Stomach (tissue), 9 donors: ENCODE results near the gene ANKRD53. TPM values are rescaled to one million over a fixed set of nuclear protein-coding genes. Genes with fewer than 3 reads are reported as not detected.

Experiments used
- DNase-seq, 2 donors: peaks; one replicate each; pipeline versions ENCODE4 v3.0.0 to v3.0.0-alpha.2; 2013 to 2019
- H3K27ac ChIP-seq, 5 donors: fragments of 200-600 bp in 4 of 5; sonication (generic) in 4 of 5; one replicate each; pipeline ENCODE4 v1.5.1; 2013 to 2019; ENCODE audit warnings: mild to moderate bottlenecking in 1 of 5, moderate library complexity in 1 of 5
- H3K27me3 ChIP-seq, 3 donors: fragments of 200-600 bp; sonication (generic); one replicate each; pipeline ENCODE4 v1.5.1; 2017 to 2019; ENCODE audit warnings: mixed run types in 1 of 3
- H3K36me3 ChIP-seq, 4 donors: fragments of 200-600 bp; sonication (generic); 1 replicate in 3 of 4; 2 replicates in 1 of 4; pipeline ENCODE4 v1.5.1; 2016 to 2019
- H3K4me1 ChIP-seq, 4 donors: fragments of 200-600 bp; sonication (generic); one replicate each; pipeline ENCODE4 v1.5.1; 2016 to 2019
- H3K4me3 ChIP-seq, 4 donors: fragments of 200-600 bp; sonication (generic) in 3 of 4; one replicate each; pipeline ENCODE4 v1.5.1; 2016 to 2019; ENCODE audit warnings: mild to moderate bottlenecking in 1 of 4
- H3K9me3 ChIP-seq, 4 donors: fragments of 200-600 bp; sonication (generic); one replicate each; pipeline ENCODE4 v1.5.1; 2016 to 2019
- CTCF ChIP-seq, 7 experiments: fragments of 450-650 bp in 4 of 7; fragments of 200-600 bp in 3 of 7; sonication (generic) in 3 of 7; IDR thresholded peaks; one replicate each; pipeline ENCODE4 v1.5.1; 2016 to 2019; ENCODE audit warnings: antibody characterized with exemption in 7 of 7, control low read depth in 2 of 7, mild to moderate bottlenecking in 1 of 7
- EP300 ChIP-seq: sonication (generic); formaldehyde crosslinking; IDR thresholded peaks from one replicate; pipeline ENCODE4 v1.6.1; 2017; ENCODE audit warnings: antibody characterized with exemption
- POLR2A ChIP-seq, 4 donors: fragments of 450-650 bp; IDR thresholded peaks; one replicate each; pipeline ENCODE4 v1.6.1; 2016; ENCODE audit warnings: antibody characterized with exemption in 4 of 4, control low read depth in 2 of 4, mild to moderate bottlenecking in 1 of 4, moderate library complexity in 1 of 4
- POLR2AphosphoS5 ChIP-seq, 3 donors: sonication (generic); formaldehyde crosslinking; IDR thresholded peaks; one replicate each; pipeline ENCODE4 v1.6.1; 2016; ENCODE audit warnings: antibody characterized with exemption in 3 of 3
- WGBS, 5 donors: extraction: QIAGEN DNeasy Blood & Tissue Kit in 3 of 5; methylation state at CpG; one replicate each; pipeline versions ENCODE4 v1.1.5 to v1.1.7; 2013 to 2018; 5-methylcytosine and 5-hydroxymethylcytosine counted together
- intact Hi-C: fragments of 100-400 bp; cut with DNase I; formaldehyde crosslinking; loops from one replicate; pipeline ENCODE4 v1.15.1; 2023; ENCODE audit warnings: low total_unique reads
- polyA plus RNA-seq, 3 donors: library from polyadenylated mRNA; stranded (reverse); fragments of 200-250 nt; gene quantifications; one replicate each; pipeline ENCODE4 v1.2.3, GENCODE V29; 2013
- total RNA-seq, 5 donors: library from RNA; depleted of rRNA; stranded (reverse); fragments of >200 nt; gene quantifications; one replicate each; pipeline versions ENCODE4 v1.1.0 to v1.2.3, GENCODE V29; 2014 to 2016
- donor health status: healthy with polysubstance abuse.
- donor health status: Bipolar disorder and iron deficiency.
- donor health status: healthy.

ANKRD53 gene
- total and polyA plus RNA-seq, 8 donors = 0.45 to 2.3 (median 1.1) TPM; not detected in 4

- no peaks in the 10 kb centered on the region for H3K9me3 ChIP-seq
- WGBS, 5 donors = 60 to 69% (median 66%) methylated on average over 7 to 10 of the region's 10 CpGs
- H3K27ac ChIP-seq = no peak overlapping the region
- H3K4me1 ChIP-seq = no peaks in the 10 kb centered on the region
- no peaks in the 10 kb centered on the region for H3K36me3 ChIP-seq
- H3K4me3 ChIP-seq = no peak overlapping the region
- intact Hi-C loops = no loop called here
- DNase-seq = no peak
- TF ChIP-seq EP300 (no peak), POLR2AphosphoS5 (IDR thresholded peaks at IDR 0.05) (no peak), POLR2A (IDR thresholded peaks at IDR 0.05) (no peak), CTCF (IDR thresholded peaks at IDR 0.05) (no peak)
- peaks cover 0 to 71% (median 6%) of the 10 kb centered on the region in 3 donors for H3K27me3 ChIP-seq
Measured at GRCh38 chr2:70937866-70938585, 40.4 kb upstream of the ANKRD53 start.

GRCh38 chr2:70938586-70938950 lies 39.9 kb upstream of the ANKRD53 start:
- intact Hi-C loops = no loop called here
- Histone ChIP-seq H3K4me1 (no peaks in the 10 kb centered on the region), H3K4me3 (no peak overlapping the region), H3K27me3 (peaks cover 0 to 71% (median 6%) of the 10 kb centered on the region in 3 donors), H3K36me3 (no peaks in the 10 kb centered on the region), H3K27ac (no peak overlapping the region), H3K9me3 (no peaks in the 10 kb centered on the region)
- 36 to 84% (median 52%) methylated on average over 2 to 3 of the region's 3 CpGs for WGBS, 5 donors
- TF ChIP-seq POLR2AphosphoS5 (IDR thresholded peaks at IDR 0.05) = no peak
- TF ChIP-seq CTCF (IDR thresholded peaks at IDR 0.05) = no peak
- no peak for DNase-seq

- TF ChIP-seq CTCF (IDR thresholded peaks at IDR 0.05) (no peak), POLR2A (IDR thresholded peaks at IDR 0.05) (no peak), EP300 (no peak), POLR2AphosphoS5 (IDR thresholded peaks at IDR 0.05) (no peak)
- DNase-seq = no peak
- H3K36me3 ChIP-seq = no peaks in the 10 kb centered on the region
- 35 to 50% (median 40%) methylated on average over 28 to 30 of the region's 30 CpGs for WGBS, 5 donors
- peaks cover 0 to 74% (median 8%) of the 10 kb centered on the region in 3 donors for H3K27me3 ChIP-seq
- no peak overlapping the region for H3K27ac ChIP-seq
- no peaks in the 10 kb centered on the region for H3K9me3 ChIP-seq
- intact Hi-C loops = no loop called here
- no peaks in the 10 kb centered on the region for H3K4me1 ChIP-seq
- H3K4me3 ChIP-seq = no peak overlapping the region
Measured at GRCh38 chr2:70939001-70939838, 39.2 kb upstream of the ANKRD53 start.

- TF ChIP-seq POLR2A (IDR thresholded peaks at IDR 0.05) = no peak
- WGBS, 5 donors = 71 to 92% (median 87%) methylated on average over 9 to 10 of the region's 10 CpGs
- H3K4me1 ChIP-seq = no peaks in the 10 kb centered on the region
- H3K36me3 ChIP-seq = no peaks in the 10 kb centered on the region
- H3K4me3 ChIP-seq = no peak overlapping the region
- no peak for DNase-seq
- intact Hi-C loops = loop anchor here (10.0 kb wide), 1 partner anchor 65 kb away; no protein-coding TSS in a partner anchor
- H3K27ac ChIP-seq = no peak overlapping the region
- no peaks in the 10 kb centered on the region for H3K9me3 ChIP-seq
- H3K27me3 ChIP-seq = peaks cover 0 to 74% (median 11%) of the 10 kb centered on the region in 3 donors
Measured at GRCh38 chr2:70939839-70940580, 38.4 kb upstream of the ANKRD53 start.
